Erythroblast (primary cell): ENCODE data around the gene SGCD.

Experiments
- GATA1 ChIP-seq: IDR thresholded peaks from 2 replicates; pipeline ENCODE4 v1.6.1; 2011; ENCODE audit warnings: low read depth, mild to moderate bottlenecking, control low read depth, low read length, moderate library complexity
- POLR2A ChIP-seq: IDR thresholded peaks from 2 replicates; pipeline ENCODE4 v1.6.1; 2011; ENCODE audit warnings: mild to moderate bottlenecking, low read length

DNA sequence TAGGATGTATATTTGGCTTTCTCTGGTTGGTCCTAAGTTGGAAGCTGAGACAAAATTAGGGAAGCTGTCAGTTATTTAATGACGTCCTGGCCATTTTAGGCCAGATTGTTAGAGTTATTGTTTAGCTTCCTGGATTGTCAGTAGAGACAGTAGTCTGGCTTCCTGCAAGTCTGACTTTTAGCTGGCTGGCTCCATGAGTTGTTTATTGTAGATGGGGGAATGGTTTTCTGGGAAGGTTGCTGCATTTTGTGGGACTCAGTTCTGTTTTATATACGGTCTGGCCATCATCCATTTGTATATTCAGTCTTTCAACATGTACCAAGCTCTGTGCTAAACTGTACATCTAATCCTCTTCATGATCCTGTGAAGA lies 68.3 kb downstream of the SGCD start:
- no peak for TF ChIP-seq POLR2A
- TF ChIP-seq GATA1: no peak
